Measurements from ENCODE around the gene STXBP1. TPM values are rescaled to one million over a fixed set of nuclear protein-coding genes. Genes with fewer than 3 reads are reported as not detected.

Gene STXBP1
- total and polyA plus RNA-seq, 2 of the 13 experiments (the other 11 are each of a cell fraction or from before 2014, with no cell fraction given), result 2.9 TPM

GRCh38 chr9:127608104-127608966, 3.7 kb upstream of the STXBP1 start (continued):
- TF ChIP-seq, protein P1, sequence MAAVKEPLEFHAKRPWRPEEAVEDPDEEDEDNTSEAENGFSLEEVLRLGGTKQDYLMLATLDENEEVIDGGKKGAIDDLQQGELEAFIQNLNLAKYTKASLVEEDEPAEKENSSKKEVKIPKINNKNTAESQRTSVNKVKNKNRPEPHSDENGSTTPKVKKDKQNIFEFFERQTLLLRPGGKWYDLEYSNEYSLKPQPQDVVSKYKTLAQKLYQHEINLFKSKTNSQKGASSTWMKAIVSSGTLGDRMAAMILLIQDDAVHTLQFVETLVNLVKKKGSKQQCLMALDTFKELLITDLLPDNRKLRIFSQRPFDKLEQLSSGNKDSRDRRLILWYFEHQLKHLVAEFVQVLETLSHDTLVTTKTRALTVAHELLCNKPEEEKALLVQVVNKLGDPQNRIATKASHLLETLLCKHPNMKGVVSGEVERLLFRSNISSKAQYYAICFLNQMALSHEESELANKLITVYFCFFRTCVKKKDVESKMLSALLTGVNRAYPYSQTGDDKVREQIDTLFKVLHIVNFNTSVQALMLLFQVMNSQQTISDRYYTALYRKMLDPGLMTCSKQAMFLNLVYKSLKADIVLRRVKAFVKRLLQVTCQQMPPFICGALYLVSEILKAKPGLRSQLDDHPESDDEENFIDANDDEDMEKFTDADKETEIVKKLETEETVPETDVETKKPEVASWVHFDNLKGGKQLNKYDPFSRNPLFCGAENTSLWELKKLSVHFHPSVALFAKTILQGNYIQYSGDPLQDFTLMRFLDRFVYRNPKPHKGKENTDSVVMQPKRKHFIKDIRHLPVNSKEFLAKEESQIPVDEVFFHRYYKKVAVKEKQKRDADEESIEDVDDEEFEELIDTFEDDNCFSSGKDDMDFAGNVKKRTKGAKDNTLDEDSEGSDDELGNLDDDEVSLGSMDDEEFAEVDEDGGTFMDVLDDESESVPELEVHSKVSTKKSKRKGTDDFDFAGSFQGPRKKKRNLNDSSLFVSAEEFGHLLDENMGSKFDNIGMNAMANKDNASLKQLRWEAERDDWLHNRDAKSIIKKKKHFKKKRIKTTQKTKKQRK (IDR thresholded peaks at IDR 0.05; ENCODE audit: low read length), result no peak
- TF ChIP-seq ZNF773 (CRISPR knock-in tag; IDR thresholded peaks at IDR 0.05; ENCODE audit: borderline replicate concordance) (no peak), PHF5A (CRISPR knock-in tag; IDR thresholded peaks at IDR 0.05; ENCODE audit: low read depth, unreplicated experiment) (no peak), AGO1 (IDR thresholded peaks at IDR 0.05; ENCODE audit: low read depth, low read length, poor library complexity, severe bottlenecking) (peak; percentile 20), SP1 (IDR thresholded peaks at IDR 0.05) (no peak), SP1 (CRISPR knock-in tag; IDR thresholded peaks at IDR 0.05) (0 out of 2 replicates have a peak, but pooled peaks have one; percentile 18), TOE1 (CRISPR knock-in tag; IDR thresholded peaks at IDR 0.05) (peak; percentile 34; the same call in 1 of the 2 replicates), REPIN1 (CRISPR knock-in tag; IDR thresholded peaks at IDR 0.05; ENCODE audit: borderline replicate concordance, low read depth) (no peak), FLYWCH1 (CRISPR knock-in tag; IDR thresholded peaks at IDR 0.05) (no peak), ELF4 (CRISPR knock-in tag; IDR thresholded peaks at IDR 0.05; ENCODE audit: borderline replicate concordance) (no peak), ZFAT (CRISPR knock-in tag; conservative IDR thresholded peaks at IDR 0.05) (no peak), ARID3A (IDR thresholded peaks at IDR 0.05; ENCODE audit: low read depth, low read length) (no peak), ONECUT2 (CRISPR knock-in tag; IDR thresholded peaks at IDR 0.05) (no peak), ZNF816 (CRISPR knock-in tag; IDR thresholded peaks at IDR 0.05; ENCODE audit: borderline replicate concordance) (no peak), RORA (CRISPR knock-in tag; IDR thresholded peaks at IDR 0.05) (no peak), ESRRA (CRISPR knock-in tag; IDR thresholded peaks at IDR 0.05; ENCODE audit: low read depth) (no peak), ZSCAN12 (CRISPR knock-in tag; IDR thresholded peaks at IDR 0.05) (no peak)
- TF ChIP-seq, protein P2, sequence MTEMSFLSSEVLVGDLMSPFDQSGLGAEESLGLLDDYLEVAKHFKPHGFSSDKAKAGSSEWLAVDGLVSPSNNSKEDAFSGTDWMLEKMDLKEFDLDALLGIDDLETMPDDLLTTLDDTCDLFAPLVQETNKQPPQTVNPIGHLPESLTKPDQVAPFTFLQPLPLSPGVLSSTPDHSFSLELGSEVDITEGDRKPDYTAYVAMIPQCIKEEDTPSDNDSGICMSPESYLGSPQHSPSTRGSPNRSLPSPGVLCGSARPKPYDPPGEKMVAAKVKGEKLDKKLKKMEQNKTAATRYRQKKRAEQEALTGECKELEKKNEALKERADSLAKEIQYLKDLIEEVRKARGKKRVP (CRISPR knock-in tag; IDR thresholded peaks at IDR 0.05), result peak in 1 of 2 experiments; percentile 57; a peak in 1 of 4 replicates
- TF ChIP-seq, protein P3, sequence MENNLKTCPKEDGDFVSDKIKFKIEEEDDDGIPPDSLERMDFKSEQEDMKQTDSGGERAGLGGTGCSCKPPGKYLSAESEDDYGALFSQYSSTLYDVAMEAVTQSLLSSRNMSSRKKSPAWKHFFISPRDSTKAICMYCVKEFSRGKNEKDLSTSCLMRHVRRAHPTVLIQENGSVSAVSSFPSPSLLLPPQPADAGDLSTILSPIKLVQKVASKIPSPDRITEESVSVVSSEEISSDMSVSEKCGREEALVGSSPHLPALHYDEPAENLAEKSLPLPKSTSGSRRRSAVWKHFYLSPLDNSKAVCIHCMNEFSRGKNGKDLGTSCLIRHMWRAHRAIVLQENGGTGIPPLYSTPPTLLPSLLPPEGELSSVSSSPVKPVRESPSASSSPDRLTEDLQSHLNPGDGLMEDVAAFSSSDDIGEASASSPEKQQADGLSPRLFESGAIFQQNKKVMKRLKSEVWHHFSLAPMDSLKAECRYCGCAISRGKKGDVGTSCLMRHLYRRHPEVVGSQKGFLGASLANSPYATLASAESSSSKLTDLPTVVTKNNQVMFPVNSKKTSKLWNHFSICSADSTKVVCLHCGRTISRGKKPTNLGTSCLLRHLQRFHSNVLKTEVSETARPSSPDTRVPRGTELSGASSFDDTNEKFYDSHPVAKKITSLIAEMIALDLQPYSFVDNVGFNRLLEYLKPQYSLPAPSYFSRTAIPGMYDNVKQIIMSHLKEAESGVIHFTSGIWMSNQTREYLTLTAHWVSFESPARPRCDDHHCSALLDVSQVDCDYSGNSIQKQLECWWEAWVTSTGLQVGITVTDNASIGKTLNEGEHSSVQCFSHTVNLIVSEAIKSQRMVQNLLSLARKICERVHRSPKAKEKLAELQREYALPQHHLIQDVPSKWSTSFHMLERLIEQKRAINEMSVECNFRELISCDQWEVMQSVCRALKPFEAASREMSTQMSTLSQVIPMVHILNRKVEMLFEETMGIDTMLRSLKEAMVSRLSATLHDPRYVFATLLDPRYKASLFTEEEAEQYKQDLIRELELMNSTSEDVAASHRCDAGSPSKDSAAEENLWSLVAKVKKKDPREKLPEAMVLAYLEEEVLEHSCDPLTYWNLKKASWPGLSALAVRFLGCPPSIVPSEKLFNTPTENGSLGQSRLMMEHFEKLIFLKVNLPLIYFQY (CRISPR knock-in tag; IDR thresholded peaks at IDR 0.05; ENCODE audit: borderline replicate concordance), result no peak

All from HepG2 (cell line).